Measurements from ENCODE around the gene PCSK1.

PCSK1 gene
- 0 reads per million in 3 donors for total RNA-seq

DNA sequence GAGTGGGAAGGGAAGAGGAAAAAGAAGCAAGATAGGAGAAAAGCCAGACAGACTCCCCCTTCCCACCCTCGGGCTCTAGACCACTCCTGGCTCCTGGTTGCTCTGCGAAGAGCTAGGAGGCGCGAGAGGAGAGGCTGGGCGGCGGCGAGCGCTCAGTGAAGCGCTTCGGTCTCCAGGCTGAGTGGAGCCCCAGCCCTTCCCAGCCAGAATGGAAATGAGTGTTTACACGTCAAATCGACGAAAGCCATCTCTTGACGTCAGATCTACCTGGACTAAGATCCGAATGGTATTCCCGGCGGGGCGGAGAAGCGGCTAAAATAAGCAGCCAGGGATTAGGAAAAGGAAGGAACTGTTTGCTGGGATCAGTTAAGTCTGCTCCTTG is at the start of gene PCSK1:
Gene PCSK1 (minus strand): TSS at position 183 of the 382 bp plus-strand sequence. CDS start 206 bp downstream, outside the sequence.
- Histone ChIP-seq H3K4me1 (ENCODE audit: control insufficient read depth, insufficient read depth, low read length, poor library complexity, severe bottlenecking) (no peaks in the 10 kb centered on the region), H3K9me3 (ENCODE audit: control insufficient read depth, low read length) (no peaks in the 10 kb centered on the region), H3K27ac (ENCODE audit: insufficient read depth, low read length, poor library complexity, severe bottlenecking) (no peak within 1 kb of the TSS), H3K4me3 (ENCODE audit: insufficient read depth, low read depth, low read length, poor library complexity, severe bottlenecking) (no peak within 1 kb of the TSS), H3K36me3 (ENCODE audit: control insufficient read depth, insufficient read depth, low read length) (no peaks in the 10 kb centered on the region), H3K27me3 (replicated peaks; ENCODE audit: control insufficient read depth, insufficient read depth, low read length, poor library complexity, severe bottlenecking) (peaks cover 39% of the 10 kb centered on the region)
- no peak for DNase-seq

DNA sequence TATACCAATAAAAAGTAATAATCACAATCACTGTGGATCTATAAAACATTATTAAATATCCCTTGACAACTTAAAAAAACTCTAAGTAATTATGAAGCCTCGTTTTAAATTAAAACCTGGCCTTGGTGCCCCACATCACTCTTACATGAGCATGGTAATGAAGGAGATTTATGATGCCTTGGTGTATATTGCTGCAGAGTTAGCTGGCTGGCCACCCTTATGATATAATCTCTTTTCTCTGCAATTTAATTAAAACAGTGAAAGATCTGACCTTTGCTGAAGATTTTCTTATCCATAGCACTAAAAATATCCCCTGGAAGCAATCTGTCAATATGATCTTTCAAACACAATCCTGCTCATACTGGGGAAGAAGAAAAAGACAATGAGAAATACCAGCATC is 48.8 kb upstream of the PCSK1 start:
- no peaks in the 10 kb centered on the region for H3K36me3 ChIP-seq (ENCODE audit: control insufficient read depth, insufficient read depth, low read length)

DNA sequence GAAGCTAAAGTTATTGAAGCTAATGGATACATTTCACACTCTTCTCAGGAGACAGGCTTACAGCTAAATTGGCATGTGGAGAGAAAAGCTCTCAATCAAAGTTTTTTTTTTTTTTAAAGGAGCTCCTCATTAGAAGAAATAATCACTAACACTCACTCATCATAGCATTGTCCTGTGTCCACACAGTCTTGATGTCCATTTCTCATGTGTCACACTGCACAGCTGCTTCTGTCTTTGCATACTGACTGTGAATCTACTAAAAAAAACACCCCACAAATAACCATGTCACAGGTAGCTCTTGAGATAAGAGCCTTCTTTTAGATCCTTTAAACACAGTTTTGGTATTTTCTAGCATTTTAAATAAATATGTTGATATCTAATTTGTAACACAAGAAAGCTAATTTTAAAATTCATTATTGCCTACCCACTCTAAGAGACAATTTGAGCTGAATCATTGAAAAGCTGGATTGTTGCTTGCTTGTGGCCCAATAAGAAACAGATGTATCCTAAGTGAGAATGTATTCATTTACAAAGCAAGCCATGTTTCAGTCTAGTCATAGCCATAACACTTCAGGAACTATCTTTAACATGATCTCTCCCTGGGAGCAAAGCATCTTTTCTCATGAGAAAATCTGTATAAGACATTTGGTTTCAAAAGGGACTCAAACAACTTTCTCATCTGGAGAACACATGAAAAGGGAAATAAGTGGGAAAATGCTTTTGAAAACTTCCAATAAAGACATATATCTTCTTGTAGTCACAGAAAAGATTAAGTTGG is 48.1 kb upstream of the PCSK1 start:
- no peak for DNase-seq
- H3K4me3 ChIP-seq (ENCODE audit: insufficient read depth, low read depth, low read length, poor library complexity, severe bottlenecking): no peak overlapping the region
- no peaks in the 10 kb centered on the region for H3K36me3 ChIP-seq (ENCODE audit: control insufficient read depth, insufficient read depth, low read length)
- H3K27me3 ChIP-seq (replicated peaks; ENCODE audit: control insufficient read depth, insufficient read depth, low read length, poor library complexity, severe bottlenecking): no peaks in the 10 kb centered on the region
- H3K4me1 ChIP-seq (ENCODE audit: control insufficient read depth, insufficient read depth, low read length, poor library complexity, severe bottlenecking): no peaks in the 10 kb centered on the region
- no peaks in the 10 kb centered on the region for H3K9me3 ChIP-seq (ENCODE audit: control insufficient read depth, low read length)
- no peak overlapping the region for H3K27ac ChIP-seq (ENCODE audit: insufficient read depth, low read length, poor library complexity, severe bottlenecking)

More for the DNA sequence above, 48.8 kb upstream of the PCSK1 start:
- no peak overlapping the region for H3K27ac ChIP-seq (ENCODE audit: insufficient read depth, low read length, poor library complexity, severe bottlenecking)
- H3K9me3 ChIP-seq (ENCODE audit: control insufficient read depth, low read length): no peaks in the 10 kb centered on the region
- no peaks in the 10 kb centered on the region for H3K4me1 ChIP-seq (ENCODE audit: control insufficient read depth, insufficient read depth, low read length, poor library complexity, severe bottlenecking)
- H3K27me3 ChIP-seq (replicated peaks; ENCODE audit: control insufficient read depth, insufficient read depth, low read length, poor library complexity, severe bottlenecking): no peaks in the 10 kb centered on the region
- no peak for DNase-seq
- no peak overlapping the region for H3K4me3 ChIP-seq (ENCODE audit: insufficient read depth, low read depth, low read length, poor library complexity, severe bottlenecking)

DNA sequence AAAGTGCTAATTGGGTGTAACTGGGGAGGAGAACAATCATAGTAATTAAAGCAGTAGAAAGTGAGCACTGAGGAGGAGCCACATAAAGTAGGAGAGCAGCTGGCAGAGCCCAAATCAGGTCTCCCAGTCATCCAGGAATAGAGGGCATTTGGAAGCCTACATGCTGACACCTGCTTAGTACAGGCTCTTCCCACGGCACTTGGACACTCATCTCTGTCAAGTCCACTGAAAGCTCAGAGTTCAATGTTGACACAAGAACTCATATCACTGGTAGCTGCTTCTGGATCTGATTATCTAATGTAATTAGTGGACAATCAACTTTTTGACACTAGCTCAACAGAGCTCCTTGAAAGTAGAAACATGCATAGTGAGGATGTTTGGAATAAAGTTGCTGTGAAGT is 45.9 kb upstream of the PCSK1 start:
- no peak for DNase-seq
- Histone ChIP-seq H3K9me3 (ENCODE audit: control insufficient read depth, low read length) (no peaks in the 10 kb centered on the region), H3K27me3 (replicated peaks; ENCODE audit: control insufficient read depth, insufficient read depth, low read length, poor library complexity, severe bottlenecking) (no peaks in the 10 kb centered on the region), H3K4me1 (ENCODE audit: control insufficient read depth, insufficient read depth, low read length, poor library complexity, severe bottlenecking) (no peaks in the 10 kb centered on the region), H3K36me3 (ENCODE audit: control insufficient read depth, insufficient read depth, low read length) (no peaks in the 10 kb centered on the region), H3K4me3 (ENCODE audit: insufficient read depth, low read depth, low read length, poor library complexity, severe bottlenecking) (no peak overlapping the region), H3K27ac (ENCODE audit: insufficient read depth, low read length, poor library complexity, severe bottlenecking) (no peak overlapping the region)

DNA sequence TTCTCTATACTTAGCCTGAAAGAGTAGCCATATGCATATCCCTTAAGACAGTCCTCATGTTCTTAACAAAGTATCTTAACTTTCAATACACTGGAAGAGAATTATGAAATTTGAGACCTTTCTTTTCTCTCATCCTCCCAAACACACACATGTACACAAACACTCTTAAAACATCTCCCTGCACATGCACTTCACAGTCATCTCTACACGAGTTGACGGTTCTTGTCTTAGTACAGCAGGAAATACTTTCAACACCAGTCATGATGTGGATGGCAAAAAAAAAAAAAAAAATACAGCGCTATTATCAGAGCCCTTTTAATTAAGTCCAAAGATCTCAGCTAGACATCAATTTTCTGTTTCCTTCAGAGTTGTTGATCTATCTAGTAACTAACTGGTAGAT is 43.6 kb upstream of the PCSK1 start:
- Histone ChIP-seq H3K9me3 (ENCODE audit: control insufficient read depth, low read length) (no peaks in the 10 kb centered on the region), H3K4me3 (ENCODE audit: insufficient read depth, low read depth, low read length, poor library complexity, severe bottlenecking) (no peak overlapping the region), H3K36me3 (ENCODE audit: control insufficient read depth, insufficient read depth, low read length) (no peaks in the 10 kb centered on the region), H3K27ac (ENCODE audit: insufficient read depth, low read length, poor library complexity, severe bottlenecking) (no peak overlapping the region), H3K27me3 (replicated peaks; ENCODE audit: control insufficient read depth, insufficient read depth, low read length, poor library complexity, severe bottlenecking) (no peaks in the 10 kb centered on the region), H3K4me1 (ENCODE audit: control insufficient read depth, insufficient read depth, low read length, poor library complexity, severe bottlenecking) (no peaks in the 10 kb centered on the region)
- no peak for DNase-seq

DNA sequence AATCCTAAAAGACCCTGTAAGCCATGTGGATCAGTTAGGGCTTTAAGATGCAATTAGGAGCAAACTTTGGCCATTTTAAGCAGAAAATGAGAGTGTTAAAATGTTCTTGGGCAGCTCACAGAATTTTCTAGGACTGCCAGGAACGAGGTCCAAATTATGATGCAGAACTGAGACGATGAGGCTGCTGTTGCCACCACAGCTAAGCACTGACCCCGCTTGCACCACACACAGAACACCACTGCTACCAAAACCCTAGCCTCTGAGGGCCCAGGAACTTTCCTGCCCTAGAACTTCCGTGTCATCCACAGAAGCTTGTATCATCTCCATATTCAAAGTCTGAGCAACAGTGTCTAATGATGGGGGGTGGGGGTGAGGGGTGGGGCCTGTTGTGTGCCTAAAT is 41.0 kb upstream of the PCSK1 start:
- H3K27me3 ChIP-seq (replicated peaks; ENCODE audit: control insufficient read depth, insufficient read depth, low read length, poor library complexity, severe bottlenecking): no peaks in the 10 kb centered on the region
- H3K4me3 ChIP-seq (ENCODE audit: insufficient read depth, low read depth, low read length, poor library complexity, severe bottlenecking): no peak overlapping the region
- no peaks in the 10 kb centered on the region for H3K36me3 ChIP-seq (ENCODE audit: control insufficient read depth, insufficient read depth, low read length)
- no peak for DNase-seq
- H3K9me3 ChIP-seq (ENCODE audit: control insufficient read depth, low read length): no peaks in the 10 kb centered on the region
- no peaks in the 10 kb centered on the region for H3K4me1 ChIP-seq (ENCODE audit: control insufficient read depth, insufficient read depth, low read length, poor library complexity, severe bottlenecking)
- H3K27ac ChIP-seq (ENCODE audit: insufficient read depth, low read length, poor library complexity, severe bottlenecking): no peak overlapping the region

DNA sequence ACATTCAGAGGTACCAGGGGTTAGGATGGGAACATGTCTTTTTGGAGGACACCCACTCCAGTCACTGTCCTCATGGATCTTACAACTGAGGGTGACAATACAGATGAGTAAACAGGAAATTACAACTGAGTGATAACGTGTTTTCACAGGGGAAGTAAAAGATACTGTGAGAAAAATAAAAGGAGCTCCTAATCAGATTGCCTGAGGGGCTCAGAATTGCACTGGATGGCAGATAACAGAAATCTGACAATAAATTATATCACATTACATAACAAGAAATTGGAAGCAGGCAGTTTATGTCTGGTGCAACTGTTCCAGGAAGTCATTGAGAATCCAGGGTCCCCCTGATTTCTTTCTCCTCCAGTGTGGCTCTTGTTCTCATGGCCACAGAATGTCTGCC is 40.1 kb upstream of the PCSK1 start:
- Histone ChIP-seq H3K4me1 (ENCODE audit: control insufficient read depth, insufficient read depth, low read length, poor library complexity, severe bottlenecking) (no peaks in the 10 kb centered on the region), H3K27me3 (replicated peaks; ENCODE audit: control insufficient read depth, insufficient read depth, low read length, poor library complexity, severe bottlenecking) (no peaks in the 10 kb centered on the region), H3K36me3 (ENCODE audit: control insufficient read depth, insufficient read depth, low read length) (no peaks in the 10 kb centered on the region), H3K27ac (ENCODE audit: insufficient read depth, low read length, poor library complexity, severe bottlenecking) (no peak overlapping the region), H3K9me3 (ENCODE audit: control insufficient read depth, low read length) (no peaks in the 10 kb centered on the region), H3K4me3 (ENCODE audit: insufficient read depth, low read depth, low read length, poor library complexity, severe bottlenecking) (no peak overlapping the region)
- DNase-seq: no peak

DNA sequence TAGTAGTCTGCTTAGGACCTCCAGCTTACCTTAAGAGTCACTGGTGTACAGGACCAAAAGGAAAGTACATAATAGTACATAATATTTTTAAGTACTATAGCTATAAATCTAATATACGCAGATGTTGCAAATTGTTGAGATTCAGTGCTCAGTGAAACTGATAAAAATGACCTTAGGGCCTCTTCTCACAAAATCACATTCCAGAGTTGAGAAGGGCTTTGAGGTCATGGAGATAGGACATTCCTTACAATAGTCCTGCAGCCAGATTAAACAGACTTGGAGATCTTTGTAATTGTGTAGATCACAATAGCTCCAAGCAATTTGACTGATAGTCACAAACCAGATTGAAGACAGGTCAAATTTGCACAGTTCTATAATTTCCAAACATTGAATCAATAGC is 37.7 kb upstream of the PCSK1 start:
- Histone ChIP-seq H3K27me3 (replicated peaks; ENCODE audit: control insufficient read depth, insufficient read depth, low read length, poor library complexity, severe bottlenecking) (no peaks in the 10 kb centered on the region), H3K36me3 (ENCODE audit: control insufficient read depth, insufficient read depth, low read length) (no peaks in the 10 kb centered on the region), H3K4me3 (ENCODE audit: insufficient read depth, low read depth, low read length, poor library complexity, severe bottlenecking) (no peak overlapping the region), H3K4me1 (ENCODE audit: control insufficient read depth, insufficient read depth, low read length, poor library complexity, severe bottlenecking) (no peaks in the 10 kb centered on the region), H3K9me3 (ENCODE audit: control insufficient read depth, low read length) (no peaks in the 10 kb centered on the region), H3K27ac (ENCODE audit: insufficient read depth, low read length, poor library complexity, severe bottlenecking) (no peak overlapping the region)
- DNase-seq: no peak

DNA sequence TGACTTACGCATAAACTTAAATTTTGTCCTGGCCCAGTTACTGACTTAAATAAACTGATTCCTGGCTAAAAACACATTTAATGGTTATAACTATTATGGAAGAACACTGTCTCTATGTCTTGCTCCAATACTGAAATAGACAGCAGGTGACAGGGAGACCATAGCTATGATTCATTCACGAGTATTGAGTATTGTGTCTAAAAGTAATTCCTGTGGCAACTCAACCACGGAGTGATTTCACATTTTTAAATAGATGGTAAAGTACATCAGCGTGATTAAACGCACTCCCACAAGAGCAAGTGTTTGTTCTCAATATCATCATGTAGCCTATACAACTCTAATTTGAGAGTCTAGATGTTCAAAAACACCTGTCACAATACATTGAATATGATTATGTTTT is 35.9 kb upstream of the PCSK1 start:
- Histone ChIP-seq H3K4me3 (ENCODE audit: insufficient read depth, low read depth, low read length, poor library complexity, severe bottlenecking) (no peak overlapping the region), H3K36me3 (ENCODE audit: control insufficient read depth, insufficient read depth, low read length) (no peaks in the 10 kb centered on the region), H3K27ac (ENCODE audit: insufficient read depth, low read length, poor library complexity, severe bottlenecking) (no peak overlapping the region), H3K27me3 (replicated peaks; ENCODE audit: control insufficient read depth, insufficient read depth, low read length, poor library complexity, severe bottlenecking) (no peaks in the 10 kb centered on the region), H3K4me1 (ENCODE audit: control insufficient read depth, insufficient read depth, low read length, poor library complexity, severe bottlenecking) (no peaks in the 10 kb centered on the region), H3K9me3 (ENCODE audit: control insufficient read depth, low read length) (no peaks in the 10 kb centered on the region)
- no peak for DNase-seq

DNA sequence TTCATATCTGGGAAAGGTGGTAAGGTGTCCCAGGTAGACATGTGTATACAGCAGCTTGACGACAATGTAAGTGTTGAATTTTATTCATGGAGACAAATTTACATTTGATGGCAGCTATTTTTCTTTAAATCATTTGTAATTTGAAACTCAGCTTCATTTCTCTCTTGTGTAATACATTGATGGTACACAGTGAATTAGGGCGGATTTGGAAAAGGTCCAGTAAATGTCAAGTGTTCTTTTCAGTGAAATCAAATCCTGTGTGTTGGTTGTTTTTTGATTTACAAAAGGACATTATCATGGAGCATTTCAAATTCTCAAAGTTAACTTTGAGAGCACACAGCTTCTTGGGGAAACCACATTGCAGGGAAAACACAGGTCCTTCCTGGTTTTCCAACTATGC is 30.0 kb upstream of the PCSK1 start:
- no peaks in the 10 kb centered on the region for H3K27me3 ChIP-seq (replicated peaks; ENCODE audit: control insufficient read depth, insufficient read depth, low read length, poor library complexity, severe bottlenecking)
- no peak for DNase-seq
- no peak overlapping the region for H3K4me3 ChIP-seq (ENCODE audit: insufficient read depth, low read depth, low read length, poor library complexity, severe bottlenecking)
- no peaks in the 10 kb centered on the region for H3K4me1 ChIP-seq (ENCODE audit: control insufficient read depth, insufficient read depth, low read length, poor library complexity, severe bottlenecking)
- H3K27ac ChIP-seq (ENCODE audit: insufficient read depth, low read length, poor library complexity, severe bottlenecking): no peak overlapping the region
- no peaks in the 10 kb centered on the region for H3K36me3 ChIP-seq (ENCODE audit: control insufficient read depth, insufficient read depth, low read length)
- H3K9me3 ChIP-seq (ENCODE audit: control insufficient read depth, low read length): no peaks in the 10 kb centered on the region

Measured in effector memory CD4-positive, alpha-beta T cell (primary cell).